Activated effector memory CD4-positive, alpha-beta T cell treated with anti-CD3 and anti-CD28 coated beads, Interleukin-2, amount 50 U/mL, for 16 hours (primary cell): ENCODE data around the gene CTDNEP1.
"Not testable (repeated sequence)": the region's sequence is repeated elsewhere in the genome, so short reads cannot be mapped to it uniquely, and the experiment has no call there.

Experiments
- DNase-seq: peaks from one replicate; pipeline ENCODE4 v3.0.0-alpha.2; 2020

Gene CTDNEP1

DNA sequence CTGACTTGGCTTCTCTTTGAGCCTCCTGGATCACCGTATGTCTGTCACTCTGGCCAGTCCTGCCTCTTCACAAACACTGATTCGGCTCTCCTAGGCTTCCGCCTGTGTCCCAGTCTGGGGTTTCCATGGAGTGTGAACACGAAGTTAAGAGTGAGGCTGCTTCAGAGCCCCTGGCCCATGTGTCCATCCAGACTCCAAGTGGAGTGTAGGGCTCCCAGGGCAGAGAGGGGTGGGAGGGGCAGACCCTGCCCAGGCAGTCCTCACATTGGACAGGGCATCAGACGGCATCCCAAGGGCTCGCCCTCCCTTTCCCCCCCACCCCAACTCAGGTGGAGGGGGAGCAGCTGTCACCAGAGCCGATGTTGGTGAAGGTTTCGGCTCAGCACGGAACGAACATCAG lies 7.7 kb downstream of the CTDNEP1 start:
- DNase-seq = not testable (repeated sequence)

DNA sequence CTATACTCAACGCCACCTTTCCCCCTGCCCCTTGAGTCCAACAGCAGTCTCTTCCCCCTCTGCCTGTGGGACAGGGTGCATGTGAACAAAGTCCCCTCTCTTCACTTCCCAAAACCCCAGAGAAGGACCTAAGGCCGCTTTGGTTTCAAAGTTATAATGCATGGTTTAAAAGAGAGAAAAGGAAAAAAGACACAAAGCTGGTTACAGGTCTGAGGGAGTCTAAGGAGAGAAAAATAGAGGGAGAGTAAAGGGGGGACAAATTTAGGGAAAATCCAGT lies 8.1 kb downstream of the CTDNEP1 start:
- DNase-seq = no peak

DNA sequence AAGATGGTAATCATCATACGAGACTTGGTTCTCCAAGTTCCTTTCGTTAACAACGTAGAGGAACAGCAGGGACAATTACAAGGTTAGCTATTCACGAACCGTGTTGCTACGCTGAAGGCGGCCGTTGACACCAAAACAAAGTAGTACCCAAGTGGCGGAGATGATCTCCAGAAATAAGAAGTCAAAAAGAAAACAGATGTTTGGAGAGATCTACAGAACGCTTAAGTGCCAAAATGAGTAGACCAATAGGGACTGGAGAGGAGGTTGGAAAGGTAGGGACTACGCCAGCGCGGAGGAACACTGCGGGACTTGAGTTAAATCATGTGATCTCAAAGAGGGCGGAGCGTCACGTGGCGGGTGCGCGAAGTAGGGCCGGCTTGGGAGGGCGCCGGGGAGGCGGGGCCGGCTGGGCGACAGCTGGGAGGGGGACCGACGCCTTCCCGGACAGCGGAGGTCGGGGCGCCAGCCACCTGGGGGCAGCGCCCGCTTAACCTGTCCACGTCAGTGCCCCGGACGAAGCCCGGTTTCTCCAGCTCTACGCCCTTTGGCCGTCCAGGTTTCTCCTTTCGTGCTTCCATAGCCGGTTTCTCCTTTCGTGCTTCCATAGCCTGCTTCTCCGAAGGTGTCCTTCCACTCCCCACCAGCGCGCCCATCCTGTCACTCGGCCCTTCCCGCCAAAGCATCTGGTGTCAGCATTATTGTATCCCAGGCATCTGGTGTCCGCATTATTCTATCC lies 8.6 kb downstream of the CTDNEP1 start:
- DNase-seq = peak; percentile 97

DNA sequence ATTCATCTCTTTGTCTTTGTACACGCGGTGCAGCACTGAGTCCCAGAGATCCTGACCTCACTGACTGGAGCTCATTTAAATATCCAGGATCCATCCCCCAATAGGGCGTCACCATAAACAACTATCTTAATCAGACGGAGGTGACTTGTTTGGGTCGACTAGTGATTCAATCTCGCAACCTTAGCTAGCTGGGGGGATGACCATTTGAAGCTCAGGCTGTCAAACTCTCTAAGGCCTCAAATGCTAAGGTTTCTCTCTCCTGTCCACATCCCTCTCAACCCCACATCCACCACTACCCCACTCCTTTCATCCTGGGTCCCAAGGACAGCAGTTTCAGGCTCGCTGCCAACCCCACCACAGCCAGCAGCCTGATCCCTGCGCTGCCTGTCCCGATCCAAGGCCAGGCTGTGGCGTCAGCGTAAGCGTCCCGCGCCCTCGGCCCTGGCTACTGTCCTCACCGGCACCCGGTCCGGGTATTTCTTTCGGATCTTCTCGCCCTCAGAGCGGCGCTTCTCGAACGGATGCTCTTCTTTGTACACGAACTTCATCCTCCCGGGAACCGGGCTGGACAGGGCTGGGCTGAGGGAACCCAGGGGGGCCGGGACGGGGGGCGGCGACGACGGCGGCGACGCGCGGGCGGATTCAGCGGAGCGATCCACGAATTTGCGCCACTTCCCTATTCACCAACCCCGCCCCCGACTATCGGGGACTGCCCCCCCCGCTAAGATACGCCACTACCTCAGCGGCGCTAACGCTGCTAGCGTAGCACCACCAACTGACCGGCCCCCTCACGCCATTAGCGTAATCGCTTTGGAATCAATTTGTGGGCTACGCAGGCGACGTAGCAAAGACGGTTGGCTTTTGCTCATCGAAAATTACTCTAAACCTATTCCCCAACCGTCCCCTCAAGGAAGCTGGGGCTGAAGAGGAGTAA lies 9.5 kb downstream of the CTDNEP1 start, which contains the start of gene GABARAP:
TSS of gene GABARAP (minus strand) at position 667 of the 934 bp plus-strand sequence. CDS start at position 548, 119 bp downstream.
- DNase-seq = peak; percentile 97

DNA sequence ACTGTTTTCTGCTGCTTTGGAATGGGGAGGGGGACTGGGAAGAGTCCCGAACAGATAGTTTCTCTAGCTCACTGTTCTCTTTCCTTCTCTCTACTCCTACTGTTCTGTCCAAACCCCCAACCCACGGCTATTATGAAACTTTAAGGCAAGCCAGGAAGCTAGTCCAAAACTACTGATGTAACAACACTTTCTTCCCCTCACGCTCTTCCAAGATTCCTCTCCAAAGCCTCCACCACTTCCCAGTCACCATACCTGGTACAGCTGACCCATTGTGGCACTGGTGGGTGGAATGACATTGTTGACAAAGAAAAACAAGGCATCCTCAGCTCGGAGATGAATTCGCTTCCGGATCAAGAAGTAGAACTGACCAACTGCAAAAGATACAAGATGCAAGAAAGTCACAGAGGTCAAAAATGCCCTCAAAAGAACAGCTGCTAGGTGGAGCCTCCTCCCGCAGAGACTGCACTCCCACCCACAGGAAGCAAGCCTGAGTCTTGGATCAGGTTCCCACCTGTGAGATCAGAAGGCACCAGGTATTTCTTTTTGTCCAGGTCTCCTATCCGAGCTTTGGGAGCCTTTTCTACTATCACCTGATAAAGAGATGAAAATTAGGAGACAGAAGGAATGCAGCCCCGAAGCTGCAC lies 10.3 kb downstream of the CTDNEP1 start:
- DNase-seq = no peak

DNA sequence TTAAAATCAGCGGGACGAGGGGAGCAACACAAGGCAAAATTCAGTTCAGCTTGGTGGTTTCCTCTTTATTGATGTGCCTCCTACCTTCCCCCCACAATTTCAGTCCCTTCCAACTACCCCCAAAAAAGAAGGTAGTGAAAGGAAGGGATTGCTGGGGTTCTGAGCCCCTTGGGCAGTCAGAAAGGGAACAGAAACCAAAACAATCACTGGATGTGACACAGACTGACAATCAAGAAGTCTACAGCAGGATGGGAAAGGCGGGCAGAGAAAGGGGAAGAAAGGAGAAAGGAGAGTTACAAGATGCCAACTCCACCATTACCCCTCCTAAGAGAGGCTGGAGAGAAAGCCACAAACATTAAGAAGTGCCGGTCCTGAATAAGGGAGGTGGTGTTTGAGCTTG lies 11.2 kb downstream of the CTDNEP1 start:
- no peak for DNase-seq

DNA sequence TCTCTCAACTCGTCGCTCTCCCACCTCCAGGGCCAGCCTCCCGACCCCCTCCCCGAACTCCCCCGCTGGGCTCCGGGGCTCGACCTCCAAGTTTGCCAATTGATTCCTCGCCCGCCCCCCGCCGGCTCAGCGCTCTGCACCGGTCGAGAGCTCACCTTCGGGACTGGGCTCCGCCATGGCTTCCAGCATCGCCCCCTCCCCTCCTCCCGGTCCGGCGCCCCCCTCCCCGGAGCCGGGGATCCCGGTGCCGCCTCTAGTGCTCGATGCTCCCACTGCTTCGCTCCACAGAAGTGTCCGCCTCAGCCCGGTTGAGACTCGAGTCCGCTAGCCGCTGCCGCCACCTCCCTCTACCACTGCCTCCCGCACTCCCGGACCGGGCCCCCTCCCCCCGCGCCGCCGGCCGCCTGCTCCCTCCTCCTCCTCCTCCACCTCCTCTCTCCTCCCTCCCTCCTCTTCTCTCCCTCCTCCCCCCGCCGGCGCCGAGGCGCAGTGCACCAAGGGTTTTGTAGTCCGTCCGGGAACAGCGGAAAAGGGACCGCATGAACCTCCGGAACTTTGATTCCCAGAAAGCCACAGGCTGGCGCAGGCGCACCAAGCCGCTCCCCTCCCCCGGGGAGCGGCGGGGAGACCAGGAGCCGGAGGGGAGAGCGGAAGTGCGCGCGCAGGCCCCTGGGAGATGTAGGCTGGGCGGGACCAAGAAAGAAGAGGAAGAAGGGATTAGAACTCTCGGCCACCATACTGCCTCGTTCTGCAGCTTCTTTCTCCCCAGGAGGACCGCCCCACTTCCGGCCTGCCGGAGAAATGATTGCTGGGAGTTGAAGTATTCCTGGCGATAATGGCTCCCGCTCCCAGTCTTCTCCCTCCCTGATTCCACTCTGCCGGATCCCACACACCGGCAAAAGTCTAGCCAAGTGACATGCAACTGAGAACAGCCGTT lies 12.2 kb downstream of the CTDNEP1 start, which contains the start of gene PHF23:
TSS of gene PHF23 (minus strand) at position 367 of the 937 bp plus-strand sequence. CDS start at position 189, 178 bp downstream.
- DNase-seq = peak; percentile 99

DNA sequence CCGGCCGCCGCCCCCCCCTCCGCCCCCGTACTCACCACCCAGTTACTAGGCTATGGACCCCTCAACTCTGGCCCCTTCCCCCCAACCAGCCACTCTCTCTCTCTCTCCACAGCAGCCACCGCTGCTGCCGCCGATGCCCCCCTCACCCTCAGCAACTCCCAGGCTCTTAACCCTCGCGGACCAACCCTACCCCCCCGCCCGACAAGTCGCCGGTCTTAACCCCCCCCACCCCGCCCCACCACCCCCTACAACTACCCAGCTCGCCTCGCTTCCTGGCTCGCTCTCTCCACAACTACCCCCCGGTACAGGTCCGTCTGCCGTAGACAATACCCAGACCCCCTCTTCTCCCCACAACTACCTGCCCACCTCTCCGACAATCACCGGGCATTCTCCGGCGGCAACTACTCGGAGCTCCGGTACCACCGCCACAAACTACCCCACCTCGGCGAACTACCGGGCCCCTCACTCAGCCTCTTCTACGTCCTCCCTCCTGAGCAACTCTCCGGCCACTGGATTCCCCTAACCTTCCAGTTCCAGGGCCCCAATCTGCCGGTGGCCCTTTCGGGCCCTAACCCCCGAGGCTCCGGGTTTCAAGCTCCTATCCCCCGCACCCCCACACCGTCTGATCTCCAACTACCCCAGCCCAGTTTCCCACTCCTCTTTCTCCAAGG lies 13.0 kb downstream of the CTDNEP1 start:
- DNase-seq = peak; percentile 74

DNA sequence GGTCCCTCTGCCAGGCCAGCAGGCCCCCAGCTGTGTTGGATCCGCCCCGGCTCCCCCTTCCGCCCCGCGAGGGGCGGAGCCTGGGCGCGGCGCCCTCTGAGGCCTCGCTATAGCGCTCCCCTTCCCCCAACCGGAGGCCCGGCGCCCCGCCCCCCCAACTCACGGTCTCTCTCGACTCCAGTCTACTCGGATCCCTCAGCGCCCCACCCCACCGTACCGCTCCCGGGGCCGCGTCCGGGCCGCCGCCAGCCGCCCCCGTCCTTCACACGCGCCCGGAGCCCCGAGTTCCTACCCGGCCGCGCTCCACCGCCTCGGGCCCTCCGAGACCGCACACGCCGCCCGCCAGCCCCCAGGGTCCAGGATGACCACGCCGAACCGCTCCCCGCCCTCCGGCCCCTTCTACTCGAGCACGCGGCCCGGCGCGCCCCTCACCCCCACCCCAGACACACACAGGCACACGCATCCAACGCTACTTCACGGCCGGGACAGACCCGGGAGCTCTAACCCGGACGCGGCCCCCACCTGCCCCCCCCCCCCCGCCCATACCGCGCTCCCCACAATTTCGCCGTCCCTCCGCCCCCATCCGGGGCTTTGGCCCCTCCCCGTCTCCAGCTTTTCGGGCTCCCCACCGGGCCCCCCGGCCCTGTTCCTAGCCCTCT lies 13.6 kb downstream of the CTDNEP1 start:
- peak; percentile 94 for DNase-seq

DNA sequence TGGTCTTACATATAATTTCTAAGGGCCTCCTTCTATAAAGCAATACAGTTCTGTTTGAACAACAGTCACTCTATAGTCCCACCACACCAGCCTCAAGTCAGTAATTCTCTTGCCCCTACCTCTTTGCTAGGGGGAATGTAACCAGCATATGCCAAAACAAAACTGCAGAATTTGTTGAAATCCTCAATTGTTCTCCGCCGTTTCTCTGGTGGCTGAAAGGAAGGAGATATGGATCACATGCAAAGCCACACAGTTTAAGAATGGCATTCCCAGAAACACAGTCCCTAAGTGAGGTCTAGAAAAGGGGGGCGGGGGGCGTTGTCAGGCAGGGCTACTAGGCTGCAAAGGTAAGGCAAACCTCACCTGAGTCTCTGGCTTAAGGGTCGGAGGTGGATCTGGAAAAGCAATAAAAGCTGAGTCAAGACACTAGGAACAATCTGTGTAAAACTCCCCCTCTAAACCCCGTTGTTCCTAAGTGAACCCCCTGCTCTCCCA lies 14.2 kb downstream of the CTDNEP1 start:
- no peak for DNase-seq

DNA sequence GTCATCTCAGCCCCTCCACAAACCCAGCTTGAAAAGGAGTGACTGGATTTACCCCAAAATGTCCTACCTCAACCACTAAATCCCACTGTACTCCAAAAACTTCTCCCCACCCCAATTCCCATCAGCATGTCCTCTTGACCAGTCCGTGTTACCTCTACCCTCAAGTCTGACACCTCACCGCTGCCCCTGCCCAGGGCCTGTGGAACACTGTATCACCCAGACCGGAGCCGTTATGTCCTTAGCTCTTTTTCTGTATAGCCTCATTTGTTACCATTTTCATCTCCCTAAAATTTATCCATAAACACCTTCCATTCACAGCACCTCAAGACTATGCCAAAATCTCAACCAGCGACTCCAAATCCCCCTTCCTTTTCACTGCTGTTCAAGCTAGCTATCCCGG lies 14.7 kb downstream of the CTDNEP1 start:
- no peak for DNase-seq

DNA sequence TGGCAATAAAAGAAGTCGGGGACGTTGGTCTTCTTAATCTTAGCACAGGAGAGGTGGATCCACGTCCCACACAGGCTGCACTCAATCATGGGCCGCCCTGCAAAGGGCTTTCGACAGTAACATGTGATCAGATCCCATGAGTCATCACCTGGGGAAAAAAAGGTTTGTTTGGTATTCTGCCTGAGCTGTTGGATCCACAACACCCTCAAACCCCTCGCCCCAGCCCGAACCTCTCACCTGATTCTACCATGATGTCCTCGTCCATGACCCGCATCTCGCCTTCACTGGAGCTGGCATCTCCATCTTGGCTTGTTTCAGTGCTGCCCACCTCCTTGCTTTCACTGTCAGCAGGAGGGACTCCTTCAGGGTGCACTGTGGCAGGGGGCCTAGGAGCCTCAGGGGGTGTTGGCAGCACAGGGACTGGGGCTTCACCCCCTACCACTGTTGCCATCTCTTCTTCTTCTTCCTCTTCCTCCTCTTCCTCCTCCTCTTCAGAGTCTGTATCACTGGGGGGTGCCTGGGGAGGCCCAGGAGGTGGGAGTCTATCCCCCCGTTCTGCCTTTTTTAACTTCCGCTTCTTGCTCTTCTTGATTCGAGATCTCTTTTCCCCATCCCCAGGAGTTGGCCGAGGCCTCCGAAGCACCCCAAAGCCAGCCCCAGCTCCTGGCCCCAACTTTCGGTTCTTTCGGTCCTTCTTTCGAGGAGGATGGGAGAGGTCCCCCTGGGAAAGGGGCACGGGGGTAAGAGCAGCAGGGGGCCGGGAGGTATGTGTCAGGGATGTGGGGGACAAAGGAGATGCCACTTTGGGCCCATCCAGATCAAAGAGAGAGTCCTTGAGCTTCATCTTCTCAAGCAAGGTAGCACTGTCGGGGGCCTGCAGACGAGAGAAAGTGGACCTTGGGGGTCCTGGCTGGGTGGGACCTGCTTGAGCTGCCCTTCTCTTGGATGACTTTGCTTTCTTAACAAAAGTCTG lies 15.6 kb downstream of the CTDNEP1 start:
- DNase-seq = peak; percentile 70

DNA sequence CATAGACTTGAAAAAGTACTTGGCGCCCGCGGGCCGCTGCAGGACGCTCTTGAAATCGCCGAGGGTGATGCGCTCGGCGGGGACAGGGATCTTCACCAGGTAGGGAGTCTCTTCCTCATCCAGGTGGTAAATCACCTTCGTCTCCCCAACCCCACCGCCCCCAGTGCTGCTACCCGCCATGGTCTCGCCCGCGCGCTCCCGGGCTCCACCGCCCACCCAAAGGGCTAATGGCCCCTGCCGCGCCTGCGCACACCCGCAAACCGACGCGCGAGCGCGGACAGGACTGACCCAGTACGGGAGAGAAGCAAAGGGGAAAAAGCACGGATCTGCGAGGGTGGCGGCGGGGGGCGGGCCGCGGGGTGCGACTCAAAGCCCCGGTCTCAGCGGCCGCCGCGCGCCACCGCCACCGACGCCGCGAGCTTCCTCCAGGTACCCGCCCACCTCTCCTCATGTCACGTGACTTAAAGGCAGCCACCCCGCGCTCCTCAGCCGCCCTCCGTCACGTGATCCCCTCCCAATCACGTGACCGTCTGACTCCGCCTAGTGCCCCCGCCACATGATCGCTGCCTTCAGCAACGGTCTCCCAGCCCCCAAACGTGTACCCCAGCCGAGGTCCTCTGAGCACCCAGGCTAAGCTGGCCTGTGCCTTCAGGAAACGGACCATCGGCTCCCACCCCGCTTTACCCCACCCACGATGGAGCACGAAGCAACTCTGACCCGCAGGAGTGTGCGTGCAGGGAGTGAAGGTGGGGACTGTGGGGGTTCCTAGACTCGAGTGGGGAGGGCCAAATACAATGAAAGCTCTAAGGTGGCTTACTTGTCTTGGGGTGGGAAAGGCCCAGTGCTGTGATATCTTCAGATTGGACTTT lies 17.2 kb downstream of the CTDNEP1 start, which contains the start of gene DVL2:
TSS of gene DVL2 (minus strand) at position 435 of the 869 bp plus-strand sequence. CDS start at position 180, 255 bp downstream.
- DNase-seq = peak; percentile 97

DNA sequence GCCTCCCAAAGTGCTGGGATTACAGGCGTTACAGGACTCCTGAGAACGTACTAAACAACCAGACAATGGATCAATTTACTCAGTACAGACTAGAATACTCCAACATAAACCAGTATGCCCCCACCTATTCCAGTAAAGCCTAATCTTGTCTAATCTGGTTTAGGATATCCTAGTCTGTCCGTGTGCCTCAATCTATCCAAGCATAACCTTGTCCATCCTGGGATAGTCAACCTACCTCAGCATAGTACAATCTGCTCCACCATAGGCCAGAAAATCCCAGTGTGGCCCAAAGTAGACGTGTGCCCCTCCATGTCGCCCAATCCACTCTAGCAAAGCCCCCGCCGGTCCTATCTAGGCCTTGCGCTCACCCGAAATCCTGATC lies 17.8 kb downstream of the CTDNEP1 start:
- no peak for DNase-seq

DNA sequence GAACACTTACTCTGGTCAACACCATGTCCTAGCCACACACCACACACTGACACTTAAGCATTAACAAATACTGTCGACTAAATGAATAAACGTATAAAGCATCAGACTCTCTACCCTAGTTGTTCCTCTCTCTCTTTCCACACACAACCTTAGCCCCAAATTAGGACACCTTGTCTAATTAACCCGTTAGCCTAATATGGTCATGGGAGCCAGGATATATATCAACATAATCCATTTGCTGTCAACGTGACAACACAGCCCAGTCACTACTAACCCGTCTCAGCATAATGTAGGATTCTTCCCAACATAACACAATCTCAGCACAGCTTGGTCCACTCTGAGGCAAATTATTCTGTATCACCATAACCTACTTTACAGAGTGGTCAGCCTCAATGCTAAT lies 19.4 kb downstream of the CTDNEP1 start:
- no peak for DNase-seq

DNA sequence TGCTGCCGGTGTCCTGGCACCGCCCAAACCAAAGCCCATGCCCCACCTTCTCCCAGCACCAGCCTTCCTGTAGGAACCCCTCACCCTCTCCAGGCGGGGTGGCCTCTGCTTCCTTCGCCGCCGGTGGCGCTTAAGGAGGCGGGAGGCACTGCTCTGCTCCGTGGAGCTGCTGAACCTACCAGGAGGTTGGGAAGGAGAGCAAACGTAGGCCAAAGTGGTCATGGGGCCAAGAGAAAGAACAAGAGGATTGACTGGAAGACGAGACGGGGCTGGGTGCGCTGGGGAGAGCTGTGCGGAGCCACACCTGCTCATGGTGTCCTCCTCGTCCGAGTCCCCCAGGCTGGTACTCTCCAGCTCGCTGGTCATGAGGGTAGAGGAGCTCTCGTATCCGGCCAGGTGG lies 22.0 kb downstream of the CTDNEP1 start:
- DNase-seq = no peak

DNA sequence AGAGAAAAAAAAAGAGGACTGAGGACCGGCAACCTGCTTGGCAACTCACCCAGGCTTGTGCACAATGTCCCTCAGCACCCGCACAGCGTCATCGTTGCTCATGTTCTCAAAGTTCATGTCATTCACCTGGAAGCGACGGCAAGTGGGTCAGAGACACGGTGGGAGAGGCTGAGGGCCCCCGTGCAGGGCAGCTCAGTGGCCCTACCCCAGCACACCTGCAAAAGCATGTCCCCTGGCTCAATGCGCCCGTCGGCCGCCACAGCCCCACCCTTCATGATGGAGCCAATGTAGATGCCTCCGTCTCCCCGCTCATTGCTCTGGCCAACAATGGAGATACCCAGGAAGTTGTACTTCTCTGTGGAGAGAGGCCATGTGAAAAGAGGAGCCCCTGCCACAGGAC lies 22.6 kb downstream of the CTDNEP1 start:
- no peak for DNase-seq
